ENCODE data around the gene MAP3K6. TPM values are rescaled to one million over a fixed set of nuclear protein-coding genes. Genes with fewer than 3 reads are reported as not detected.

MAP3K6 gene
- total RNA-seq, 1 donor from 2014 or later, result 149 TPM

DNA sequence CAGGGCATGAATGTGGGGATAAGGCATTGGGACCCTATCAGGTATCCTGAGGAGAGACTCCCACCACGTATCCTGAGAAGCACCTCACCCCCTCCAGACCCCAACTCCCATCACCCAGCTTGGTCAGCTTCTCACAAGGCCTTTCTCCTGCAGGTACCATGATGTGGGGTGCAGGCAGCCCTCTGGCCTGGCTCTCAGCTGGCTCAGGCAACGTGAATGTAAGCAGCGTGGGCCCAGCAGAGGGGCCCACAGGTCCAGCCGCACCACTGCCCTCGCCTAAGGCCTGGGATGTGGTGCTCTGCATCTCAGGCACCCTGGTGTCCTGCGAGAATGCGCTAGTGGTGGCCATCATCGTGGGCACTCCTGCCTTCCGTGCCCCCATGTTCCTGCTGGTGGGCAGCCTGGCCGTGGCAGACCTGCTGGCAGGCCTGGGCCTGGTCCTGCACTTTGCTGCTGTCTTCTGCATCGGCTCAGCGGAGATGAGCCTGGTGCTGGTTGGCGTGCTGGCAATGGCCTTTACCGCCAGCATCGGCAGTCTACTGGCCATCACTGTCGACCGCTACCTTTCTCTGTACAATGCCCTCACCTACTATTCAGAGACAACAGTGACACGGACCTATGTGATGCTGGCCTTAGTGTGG is 27.0 kb upstream of the MAP3K6 start:
- Histone ChIP-seq H3K4me3 (no peak overlapping the region), H3K27ac (no peak overlapping the region), H3K36me3 (no peaks in the 10 kb centered on the region), H3K9me3 (no peaks in the 10 kb centered on the region), H3K4me1 (peaks cover 19% of the 10 kb centered on the region), H3K27me3 (no peaks in the 10 kb centered on the region)
- intact Hi-C loops (cut with DNase I), result loop anchor here (2.0 to 10.0 kb wide), 3 partner anchors 37 to 271 kb away; no protein-coding TSS in a partner anchor
- TF ChIP-seq POLR2AphosphoS5 (IDR thresholded peaks at IDR 0.05; ENCODE audit: insufficient read depth in 1 of 2, low read depth in 1 of 2) (no peak), POLR2A (IDR thresholded peaks at IDR 0.05) (no peak)
- TF ChIP-seq, protein P1, sequence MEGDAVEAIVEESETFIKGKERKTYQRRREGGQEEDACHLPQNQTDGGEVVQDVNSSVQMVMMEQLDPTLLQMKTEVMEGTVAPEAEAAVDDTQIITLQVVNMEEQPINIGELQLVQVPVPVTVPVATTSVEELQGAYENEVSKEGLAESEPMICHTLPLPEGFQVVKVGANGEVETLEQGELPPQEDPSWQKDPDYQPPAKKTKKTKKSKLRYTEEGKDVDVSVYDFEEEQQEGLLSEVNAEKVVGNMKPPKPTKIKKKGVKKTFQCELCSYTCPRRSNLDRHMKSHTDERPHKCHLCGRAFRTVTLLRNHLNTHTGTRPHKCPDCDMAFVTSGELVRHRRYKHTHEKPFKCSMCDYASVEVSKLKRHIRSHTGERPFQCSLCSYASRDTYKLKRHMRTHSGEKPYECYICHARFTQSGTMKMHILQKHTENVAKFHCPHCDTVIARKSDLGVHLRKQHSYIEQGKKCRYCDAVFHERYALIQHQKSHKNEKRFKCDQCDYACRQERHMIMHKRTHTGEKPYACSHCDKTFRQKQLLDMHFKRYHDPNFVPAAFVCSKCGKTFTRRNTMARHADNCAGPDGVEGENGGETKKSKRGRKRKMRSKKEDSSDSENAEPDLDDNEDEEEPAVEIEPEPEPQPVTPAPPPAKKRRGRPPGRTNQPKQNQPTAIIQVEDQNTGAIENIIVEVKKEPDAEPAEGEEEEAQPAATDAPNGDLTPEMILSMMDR (IDR thresholded peaks at IDR 0.05), result no peak
- DNase-seq (ENCODE audit: extremely low spot score in 2 of 2), result no peak

DNA sequence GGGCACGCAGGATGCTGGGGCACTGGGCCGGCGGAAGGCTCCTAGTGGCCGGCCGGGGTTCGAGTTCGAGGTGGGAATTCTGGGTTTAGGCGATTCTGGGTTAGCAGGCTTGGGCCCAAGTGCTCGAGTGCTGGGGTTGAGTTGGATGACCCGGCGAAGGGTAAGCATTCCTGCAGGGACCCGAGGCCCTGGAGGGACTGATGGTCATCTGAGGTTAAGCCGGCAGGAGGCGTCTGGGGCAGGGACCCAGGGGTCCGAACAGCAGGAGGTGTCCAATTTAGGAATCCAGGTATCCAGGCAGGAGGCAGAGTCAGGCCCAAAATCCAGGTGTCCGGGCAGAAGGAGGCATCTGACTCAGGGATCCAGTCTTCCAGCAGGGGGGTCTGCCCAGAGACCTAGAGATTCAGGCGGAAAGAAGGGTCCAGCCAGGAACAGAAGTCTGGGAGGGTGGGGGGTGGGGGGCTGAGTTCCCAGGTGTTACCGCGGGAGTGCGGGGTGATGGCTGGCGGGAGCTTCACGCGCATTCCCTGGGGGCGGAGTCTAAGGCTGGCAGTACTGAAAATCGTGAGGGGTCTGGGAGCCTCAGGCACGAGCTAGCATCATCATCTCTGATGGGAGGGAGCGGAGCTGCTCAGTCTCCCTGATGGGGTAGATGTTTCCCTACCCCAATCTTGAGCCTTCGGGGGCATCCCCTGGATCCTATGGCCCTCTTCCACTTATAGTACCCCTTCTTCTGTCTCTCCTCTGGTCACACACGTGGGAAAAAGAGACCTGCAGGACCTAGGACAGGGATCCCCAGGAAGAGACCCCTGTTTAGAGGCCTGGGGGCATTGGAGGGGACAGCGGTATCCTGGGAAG is 26.2 kb upstream of the MAP3K6 start:
- Histone ChIP-seq H3K27me3 (no peaks in the 10 kb centered on the region), H3K4me3 (peak overlapping the region; percentile 46 to 59), H3K4me1 (peaks cover 19% of the 10 kb centered on the region), H3K9me3 (no peaks in the 10 kb centered on the region), H3K36me3 (no peaks in the 10 kb centered on the region), H3K27ac (peak overlapping the region; percentile 78)
- intact Hi-C loops (cut with DNase I), result loop anchor here (10.0 kb wide), 1 partner anchor 272 kb away; no protein-coding TSS in a partner anchor
- TF ChIP-seq POLR2A (IDR thresholded peaks at IDR 0.05) (no peak), POLR2AphosphoS5 (IDR thresholded peaks at IDR 0.05; ENCODE audit: insufficient read depth in 1 of 2, low read depth in 1 of 2) (no peak)
- TF ChIP-seq, protein P1 (IDR thresholded peaks at IDR 0.05), result no peak
- no peak for DNase-seq (ENCODE audit: extremely low spot score in 2 of 2)

DNA sequence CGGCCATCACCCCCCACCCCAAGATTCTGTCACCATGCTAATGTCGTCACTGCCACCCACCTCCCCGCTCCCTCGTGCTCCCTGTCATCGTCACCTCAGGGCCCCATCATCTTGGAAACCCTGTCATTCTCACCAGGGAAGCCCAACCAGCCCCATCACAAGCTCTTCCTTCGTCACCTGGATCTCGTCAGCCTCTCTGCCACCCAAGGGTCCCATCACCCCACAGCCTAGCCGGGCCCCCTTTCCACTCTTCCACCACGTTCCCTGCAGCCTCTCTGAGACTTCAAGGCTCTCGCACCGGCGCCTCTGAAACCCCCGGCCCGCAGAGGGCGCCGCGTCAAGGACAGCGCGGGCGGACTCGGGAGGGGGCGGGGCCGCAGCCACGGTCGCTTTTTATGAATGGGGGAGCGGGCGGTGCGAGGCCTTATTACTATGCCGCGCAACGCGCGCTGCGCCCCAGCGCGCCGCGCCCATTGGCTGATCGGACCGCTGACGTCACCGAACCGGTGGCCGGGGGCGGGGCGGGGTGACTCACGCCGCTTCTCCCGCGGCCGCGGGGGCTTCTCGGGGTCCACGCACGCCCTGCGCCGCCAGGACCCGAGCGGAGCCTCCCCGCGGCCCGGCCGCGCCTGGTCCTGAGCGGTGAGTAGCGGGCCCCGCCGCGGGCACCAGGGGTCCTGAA is 25.5 kb upstream of the MAP3K6 start, which contains the start of gene GPR3:
TSS of gene GPR3 (plus strand) at position 527 of the 682 bp plus-strand sequence. CDS start 1,177 bp downstream, outside the sequence.
- intact Hi-C loops (cut with DNase I), result loop anchor here (10.0 kb wide), 1 partner anchor 273 kb away; no protein-coding TSS in a partner anchor
- H3K36me3 ChIP-seq, result no peaks in the 10 kb centered on the region
- H3K27ac ChIP-seq, result peak within 1 kb of the TSS; percentile 78

DNA sequence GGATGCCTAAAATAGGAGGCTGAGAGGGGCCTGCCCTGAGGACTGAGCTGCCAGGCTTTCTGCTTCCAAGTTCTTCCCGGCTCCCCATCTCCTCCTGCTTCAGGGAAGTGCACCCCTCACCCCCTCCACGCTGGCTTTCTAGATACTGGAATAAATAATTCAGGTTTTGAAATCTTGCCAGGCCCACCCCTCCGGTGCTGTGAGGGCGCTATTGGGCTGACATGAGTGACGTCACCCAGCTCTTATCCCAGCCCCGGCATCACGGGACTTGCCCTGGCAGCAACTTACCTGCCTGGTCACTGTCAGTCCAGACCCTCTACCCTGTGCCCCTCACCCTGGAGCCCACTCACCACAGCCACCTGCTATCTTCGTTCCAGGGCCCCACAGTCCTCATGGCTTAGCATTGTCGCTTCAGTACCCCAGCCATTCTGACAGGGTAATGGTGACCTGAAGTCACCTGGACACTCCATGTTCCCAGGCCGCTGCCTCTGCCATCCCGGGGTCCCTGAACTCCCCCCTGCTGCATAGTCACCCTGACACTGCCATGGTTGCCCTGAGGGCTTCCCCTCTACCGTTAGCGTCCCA is 24.8 kb upstream of the MAP3K6 start:
- peaks cover 19% of the 10 kb centered on the region for H3K4me1 ChIP-seq
- no peaks in the 10 kb centered on the region for H3K27me3 ChIP-seq
- DNase-seq (ENCODE audit: extremely low spot score in 2 of 2), result no peak
- TF ChIP-seq POLR2A (IDR thresholded peaks at IDR 0.05) (no peak), POLR2AphosphoS5 (IDR thresholded peaks at IDR 0.05; ENCODE audit: insufficient read depth in 1 of 2, low read depth in 1 of 2) (peak in 1 of 2 donors; percentile 10)
- peak overlapping the region; percentile 46 to 59 for H3K4me3 ChIP-seq
- H3K27ac ChIP-seq, result peak overlapping the region; percentile 78
- H3K36me3 ChIP-seq, result no peaks in the 10 kb centered on the region
- intact Hi-C loops (cut with DNase I), result loop anchor here (10.0 kb wide), 1 partner anchor 273 kb away; no protein-coding TSS in a partner anchor
- no peaks in the 10 kb centered on the region for H3K9me3 ChIP-seq

More for the DNA sequence above, 25.5 kb upstream of the MAP3K6 start, which contains the start of gene GPR3:
- no peaks in the 10 kb centered on the region for H3K9me3 ChIP-seq
- no peaks in the 10 kb centered on the region for H3K27me3 ChIP-seq
- TF ChIP-seq POLR2A (IDR thresholded peaks at IDR 0.05) (no peak), POLR2AphosphoS5 (IDR thresholded peaks at IDR 0.05; ENCODE audit: insufficient read depth in 1 of 2, low read depth in 1 of 2) (peak; percentile 70 to 73)
- TF ChIP-seq, protein P1 (IDR thresholded peaks at IDR 0.05), result peak; percentile 43 to 65 (median 51)
- peaks cover 19% of the 10 kb centered on the region for H3K4me1 ChIP-seq
- no peak for DNase-seq (ENCODE audit: extremely low spot score in 2 of 2)
- H3K4me3 ChIP-seq, result peak within 1 kb of the TSS; percentile 46 to 59

Data from vagina (tissue), 2 donors.